NT2/D1 (cell line): ENCODE data around the gene DSCAML1.

ENCODE experiments used
- SUZ12 ChIP-seq: IDR thresholded peaks from 2 replicates; pipeline ENCODE4 v1.6.1; 2011; ENCODE audit not compliant: insufficient read length, insufficient read depth; ENCODE audit errors: extremely low read depth
- YY1 ChIP-seq: IDR thresholded peaks from 2 replicates; pipeline ENCODE4 v1.6.1; 2011; ENCODE audit not compliant: insufficient read length, insufficient read depth
- ZNF274 ChIP-seq: IDR thresholded peaks from 2 replicates; pipeline ENCODE4 v1.6.1; 2011; ENCODE audit warnings: mild to moderate bottlenecking, low read depth, low read length

GRCh38 chr11:117725048-117725734, 71.8 kb downstream of the DSCAML1 start:
- TF ChIP-seq ZNF274 (no peak), SUZ12 (no peak), YY1 (no peak)
